ENCODE measurements around the gene SMARCAL1. TPM values are rescaled to one million over a fixed set of nuclear protein-coding genes. Genes with fewer than 3 reads are reported as not detected.

The SMARCAL1 gene
- total RNA-seq, 1 donor from 2014 or later, result 7.4 TPM

DNA sequence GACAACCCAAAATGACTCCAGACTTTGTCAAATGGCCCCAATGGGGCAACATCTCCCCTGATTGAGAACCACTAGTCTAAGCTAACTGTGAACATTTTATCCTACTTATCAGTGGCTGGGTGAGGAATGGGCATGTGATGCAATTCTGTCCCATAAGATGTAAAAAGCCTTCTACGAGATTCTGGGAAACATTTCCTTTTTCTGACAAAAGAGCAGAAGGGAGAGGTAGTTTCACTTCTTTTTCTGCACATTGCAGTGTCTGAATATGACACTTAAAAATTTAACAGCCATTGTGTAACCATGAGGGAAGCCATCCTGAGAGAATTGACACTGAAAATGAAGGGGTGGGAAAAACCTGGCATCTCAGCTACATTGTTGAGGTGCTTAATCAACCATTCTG is 22.7 kb upstream of the SMARCAL1 start:
- DNase-seq (ENCODE audit: low read depth) (no peak), FAIRE-seq (no peak)
- TF ChIP-seq, protein P1, sequence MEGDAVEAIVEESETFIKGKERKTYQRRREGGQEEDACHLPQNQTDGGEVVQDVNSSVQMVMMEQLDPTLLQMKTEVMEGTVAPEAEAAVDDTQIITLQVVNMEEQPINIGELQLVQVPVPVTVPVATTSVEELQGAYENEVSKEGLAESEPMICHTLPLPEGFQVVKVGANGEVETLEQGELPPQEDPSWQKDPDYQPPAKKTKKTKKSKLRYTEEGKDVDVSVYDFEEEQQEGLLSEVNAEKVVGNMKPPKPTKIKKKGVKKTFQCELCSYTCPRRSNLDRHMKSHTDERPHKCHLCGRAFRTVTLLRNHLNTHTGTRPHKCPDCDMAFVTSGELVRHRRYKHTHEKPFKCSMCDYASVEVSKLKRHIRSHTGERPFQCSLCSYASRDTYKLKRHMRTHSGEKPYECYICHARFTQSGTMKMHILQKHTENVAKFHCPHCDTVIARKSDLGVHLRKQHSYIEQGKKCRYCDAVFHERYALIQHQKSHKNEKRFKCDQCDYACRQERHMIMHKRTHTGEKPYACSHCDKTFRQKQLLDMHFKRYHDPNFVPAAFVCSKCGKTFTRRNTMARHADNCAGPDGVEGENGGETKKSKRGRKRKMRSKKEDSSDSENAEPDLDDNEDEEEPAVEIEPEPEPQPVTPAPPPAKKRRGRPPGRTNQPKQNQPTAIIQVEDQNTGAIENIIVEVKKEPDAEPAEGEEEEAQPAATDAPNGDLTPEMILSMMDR (IDR thresholded peaks at IDR 0.05; ENCODE audit: insufficient read depth, low read length, severe bottlenecking), result no peak
- Histone ChIP-seq H3K36me3 (ENCODE audit: control insufficient read depth, insufficient read depth, low read length) (no peaks in the 10 kb centered on the region), H3K4me3 (ENCODE audit: low read depth, low read length) (no peak overlapping the region), H3K27me3 (ENCODE audit: control insufficient read depth, insufficient read depth, low read length) (no peaks in the 10 kb centered on the region)

DNA sequence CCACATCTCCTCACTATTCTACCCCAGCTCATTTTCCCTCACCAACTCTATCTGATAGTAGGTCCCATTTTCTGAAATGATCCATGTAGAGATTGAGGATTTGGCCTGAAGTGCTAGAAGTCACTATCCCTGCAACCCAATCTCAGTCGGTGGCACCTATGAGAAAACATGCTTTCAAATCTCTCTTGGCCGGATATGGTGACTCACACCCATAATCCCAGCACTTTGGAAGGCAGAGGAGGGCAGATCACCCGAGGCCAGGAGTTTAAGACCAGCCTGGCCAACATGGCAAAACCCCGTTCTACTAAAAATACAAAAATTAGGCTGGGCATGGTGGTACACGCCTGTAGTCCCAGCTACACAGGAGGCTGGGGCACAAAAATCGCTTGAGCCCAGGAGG is 20.9 kb upstream of the SMARCAL1 start:
- H3K27me3 ChIP-seq (ENCODE audit: control insufficient read depth, insufficient read depth, low read length), result no peaks in the 10 kb centered on the region
- FAIRE-seq (no peak), DNase-seq (ENCODE audit: low read depth) (peak; percentile 39)
- H3K4me3 ChIP-seq (ENCODE audit: low read depth, low read length), result no peak overlapping the region
- no peaks in the 10 kb centered on the region for H3K36me3 ChIP-seq (ENCODE audit: control insufficient read depth, insufficient read depth, low read length)
- TF ChIP-seq, protein P1 (IDR thresholded peaks at IDR 0.05; ENCODE audit: insufficient read depth, low read length, severe bottlenecking), result no peak

DNA sequence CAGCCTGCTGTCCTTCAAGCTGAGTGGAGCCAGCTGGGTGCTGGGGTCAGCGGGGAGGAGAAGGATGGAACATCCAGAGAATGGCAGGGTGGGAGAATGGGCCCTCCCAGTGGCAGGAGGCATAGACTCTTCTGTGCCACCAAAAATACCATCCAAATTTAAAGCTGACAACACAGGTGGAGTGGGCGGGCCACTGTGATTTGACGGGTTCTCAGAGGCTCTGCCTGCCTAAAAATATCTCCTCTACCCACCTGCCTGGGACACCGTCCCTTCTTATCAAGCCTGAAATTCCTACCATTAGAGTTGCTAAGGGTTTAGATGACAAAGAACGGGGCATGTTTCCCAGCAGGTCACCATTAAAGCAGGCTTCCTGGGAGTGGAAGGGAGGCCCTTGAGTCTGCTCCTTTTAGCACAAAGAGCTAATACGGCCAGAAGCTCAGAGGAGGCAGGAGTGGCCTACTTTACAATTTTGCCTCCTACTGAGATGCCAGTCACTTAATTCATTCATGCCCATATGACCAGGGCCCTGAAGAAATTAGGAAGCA is 20.2 kb upstream of the SMARCAL1 start:
- no peak overlapping the region for H3K4me3 ChIP-seq (ENCODE audit: low read depth, low read length)
- no peak for DNase-seq (ENCODE audit: low read depth)
- TF ChIP-seq, protein P1 (IDR thresholded peaks at IDR 0.05; ENCODE audit: insufficient read depth, low read length, severe bottlenecking), result no peak
- no peaks in the 10 kb centered on the region for H3K36me3 ChIP-seq (ENCODE audit: control insufficient read depth, insufficient read depth, low read length)
- FAIRE-seq, result no peak
- no peaks in the 10 kb centered on the region for H3K27me3 ChIP-seq (ENCODE audit: control insufficient read depth, insufficient read depth, low read length)

DNA sequence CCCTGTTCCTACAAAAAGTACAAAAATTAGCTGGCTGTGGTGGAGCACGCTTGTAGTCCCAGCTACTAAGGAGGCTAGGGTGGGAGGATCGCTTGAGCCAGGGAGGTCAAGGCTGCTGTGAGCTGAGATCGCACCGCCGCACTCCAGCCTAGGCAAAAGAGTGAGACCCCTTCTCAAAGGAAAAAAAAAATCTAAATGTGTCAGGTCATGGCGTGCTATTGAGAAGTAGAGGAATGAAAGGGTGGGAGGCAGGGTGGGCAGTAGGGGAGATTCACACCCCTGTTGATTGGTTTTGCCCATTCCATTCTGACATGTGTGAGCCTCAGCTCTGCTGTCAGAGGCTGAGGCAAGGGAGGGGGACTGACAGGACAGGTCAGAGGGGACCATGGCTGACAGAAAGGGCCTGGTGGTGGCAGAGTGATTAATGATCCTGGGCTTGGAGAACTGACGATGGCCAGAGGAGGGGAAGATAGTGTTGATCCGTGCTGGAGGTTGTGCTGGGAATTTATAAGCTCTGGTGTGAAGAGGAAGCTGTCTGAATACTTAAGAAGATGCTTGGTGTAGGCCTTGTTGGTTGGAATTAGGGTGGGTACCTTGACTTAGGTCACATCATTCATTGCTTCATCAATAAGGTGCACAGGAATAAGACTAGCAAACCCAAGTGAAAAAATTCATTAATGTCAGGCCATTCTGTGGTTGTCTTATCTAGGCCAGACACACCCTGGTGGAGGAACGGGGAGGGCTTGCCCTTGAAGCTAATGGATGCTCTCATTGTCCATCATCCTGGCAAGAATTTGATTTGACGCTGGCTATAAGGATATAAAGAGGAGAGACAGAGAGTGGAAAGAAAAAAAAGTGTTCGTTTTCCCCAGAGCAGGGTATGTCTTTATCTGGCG is 19.1 kb upstream of the SMARCAL1 start:
- Histone ChIP-seq H3K4me3 (ENCODE audit: low read depth, low read length) (no peak overlapping the region), H3K36me3 (ENCODE audit: control insufficient read depth, insufficient read depth, low read length) (no peaks in the 10 kb centered on the region), H3K27me3 (ENCODE audit: control insufficient read depth, insufficient read depth, low read length) (no peaks in the 10 kb centered on the region)
- FAIRE-seq (no peak), DNase-seq (ENCODE audit: low read depth) (no peak)
- TF ChIP-seq, protein P1 (IDR thresholded peaks at IDR 0.05; ENCODE audit: insufficient read depth, low read length, severe bottlenecking), result no peak

DNA sequence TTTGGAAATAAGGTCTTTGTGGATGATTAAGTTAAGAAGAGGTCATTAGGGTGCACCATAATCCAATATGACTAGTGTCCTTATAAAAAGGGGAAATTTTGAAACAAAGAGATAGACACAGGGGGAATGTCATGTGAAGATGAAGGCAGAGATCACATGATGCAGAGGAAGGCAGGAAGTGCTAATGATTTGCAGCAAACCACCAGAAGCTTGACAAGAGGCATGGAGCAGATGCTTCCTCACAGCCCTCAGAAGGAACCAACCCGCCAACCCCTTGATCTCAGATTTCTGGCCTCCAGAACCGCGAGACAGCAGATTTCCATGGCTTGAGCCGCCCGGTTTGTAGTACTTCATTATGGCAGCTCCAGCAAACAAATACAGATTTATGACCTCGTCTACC is 17.4 kb upstream of the SMARCAL1 start:
- H3K27me3 ChIP-seq (ENCODE audit: control insufficient read depth, insufficient read depth, low read length), result no peaks in the 10 kb centered on the region
- FAIRE-seq (no peak), DNase-seq (ENCODE audit: low read depth) (no peak)
- TF ChIP-seq, protein P1 (IDR thresholded peaks at IDR 0.05; ENCODE audit: insufficient read depth, low read length, severe bottlenecking), result no peak
- no peaks in the 10 kb centered on the region for H3K36me3 ChIP-seq (ENCODE audit: control insufficient read depth, insufficient read depth, low read length)
- H3K4me3 ChIP-seq (ENCODE audit: low read depth, low read length), result no peak overlapping the region
